K562 (cell line): ENCODE results near the gene AQP2. TPM values are rescaled to one million over a fixed set of nuclear protein-coding genes. Genes with fewer than 3 reads are reported as not detected.

Experiments
- CHD7 ChIP-seq: fragments of 200-600 bp; sonication (generic); IDR thresholded peaks from one replicate; pipeline ENCODE4 v1.6.1; 2012; ENCODE audit warnings: mild to moderate bottlenecking, low read depth, low read length, inconsistent platforms
- TRIM28 ChIP-seq: fragments of 450-650 bp; IDR thresholded peaks from 2 replicates; pipeline ENCODE4 v1.6.1; 2017
- polyA plus RNA-seq, 8 experiments: library from polyadenylated mRNA; depleted of rRNA in 4 of 8; stranded (reverse) in 5 of 8; unstranded in 3 of 8; fragments of >200 nt; fragmentation: Nextera tagmentation in 2 of 8; fragmentation: Illumina TruSeq in 1 of 8; extraction: Ambion mirVana in 2 of 8; extraction: Trizol in 1 of 8; gene quantifications; 2 replicates each; pipeline versions ENCODE4 v1.2.1 to v1.2.3, GENCODE V29; 2011 to 2014; ENCODE audit warnings: inconsistent platforms in 1 of 8, missing spikeins in 1 of 8
- total RNA-seq, 7 experiments: library from RNA; depleted of rRNA in 6 of 7; stranded (reverse); fragments of >200 nt in 6 of 7; fragmentation: Illumina TruSeq in 2 of 7; extraction: Trizol in 2 of 7; gene quantifications; 2 replicates each; pipeline versions ENCODE4 v1.2.1 to v1.2.3, GENCODE V29; 2011 to 2021; ENCODE audit warnings: low replicate concordance in 1 of 7

The AQP2 gene
- total and polyA plus RNA-seq, 9 of the 15 experiments (the other 6 are each of a cell fraction or from before 2014, with no cell fraction given), result not detected

GRCh38 chr12:49979791-49980190 is 29.3 kb downstream of the AQP2 start (continued):
- TF ChIP-seq CHD7 (no peak), TRIM28 (no peak)
